Neural cell (in vitro differentiated cells): Measurements from ENCODE around the gene ATP6V1B1. TPM values are rescaled to one million over a fixed set of nuclear protein-coding genes. Genes with fewer than 3 reads are reported as not detected.

Source experiments
- H2AFZ ChIP-seq: fragments of 200-600, 300-800 bp; sonication (generic), shearing (Covaris generic); 2 replicates; pipeline ENCODE4 v1.6.0; 2014; ENCODE audit warnings: low read depth, mild to moderate bottlenecking, antibody characterized with exemption, low read length, moderate library complexity
- H3F3A ChIP-seq: fragments of 200-600 bp; shearing (Covaris generic); 2 replicates; pipeline ENCODE4 v1.6.1; 2016; ENCODE audit warnings: mild to moderate bottlenecking, moderate library complexity, mixed read lengths, antibody characterized with exemption, low read length; ENCODE audit not compliant: insufficient read depth, poor library complexity, severe bottlenecking
- H3K27ac ChIP-seq: fragments of 200-600, 300-800 bp; sonication (generic), shearing (Covaris generic); 2 replicates; pipeline ENCODE4 v1.5.1; 2014; ENCODE audit warnings: mild to moderate bottlenecking, low read length, moderate library complexity
- H3K27me3 ChIP-seq: fragments of 300-800, 200-600 bp; sonication (generic), shearing (Covaris generic); 2 replicates; pipeline ENCODE4 v1.6.0; 2014; ENCODE audit warnings: mild to moderate bottlenecking, low read depth, low read length, moderate library complexity; ENCODE audit not compliant: insufficient read depth
- H3K36me3 ChIP-seq: fragments of 300-800, 200-600 bp; sonication (generic), shearing (Covaris generic); 2 replicates; pipeline ENCODE4 v1.5.1; 2014; ENCODE audit warnings: mild to moderate bottlenecking, antibody characterized with exemption, low read length, moderate library complexity; ENCODE audit not compliant: insufficient read depth
- H3K4me2 ChIP-seq: fragments of 300-800, 200-600 bp; sonication (generic), shearing (Covaris generic); 2 replicates; pipeline ENCODE4 v1.6.0; 2014; ENCODE audit warnings: mild to moderate bottlenecking, low read length
- H3K4me3 ChIP-seq: fragments of 300-800, 200-600 bp; sonication (generic), shearing (Covaris generic); 2 replicates; pipeline ENCODE4 v1.5.1; 2014; ENCODE audit warnings: mild to moderate bottlenecking, low read length, moderate library complexity
- H3K79me2 ChIP-seq: fragments of 200-600 bp; shearing (Covaris generic); replicated peaks from 2 replicates; pipeline ENCODE4 v1.6.0; 2014; ENCODE audit warnings: mild to moderate bottlenecking, low read length, moderate library complexity; ENCODE audit not compliant: insufficient read depth
- H3K9ac ChIP-seq: fragments of 300-800, 200-600 bp; sonication (generic), shearing (Covaris generic); 2 replicates; pipeline ENCODE4 v1.6.1; 2016; ENCODE audit warnings: mild to moderate bottlenecking, low read length, mixed read lengths
- H3K9me2 ChIP-seq: fragments of 200-600 bp; shearing (Covaris generic); 2 replicates; pipeline ENCODE4 v1.6.1; 2016; ENCODE audit warnings: mild to moderate bottlenecking, low read length, mixed read lengths; ENCODE audit not compliant: insufficient read depth
- H3K9me3 ChIP-seq: fragments of 200-600, 300-800 bp; sonication (generic), shearing (Covaris generic); 2 replicates; pipeline ENCODE4 v1.6.1; 2016; ENCODE audit warnings: mild to moderate bottlenecking, mixed run types, low read length, moderate library complexity, mixed read lengths
- H4K20me1 ChIP-seq: fragments of 200-600 bp; shearing (Covaris generic); 2 replicates; pipeline ENCODE4 v1.6.1; 2016; ENCODE audit warnings: mild to moderate bottlenecking, mixed run types; ENCODE audit not compliant: insufficient read depth
- EP300 ChIP-seq: fragments of 450-650 bp; conservative IDR thresholded peaks from 2 replicates; pipeline ENCODE4 v1.6.1; 2014; ENCODE audit warnings: antibody characterized with exemption, mild to moderate bottlenecking, moderate library complexity; ENCODE audit not compliant: poor library complexity, severe bottlenecking
- EZH2 ChIP-seq: fragments of 200-600, 300-800 bp; shearing (Covaris generic), sonication (generic); IDR thresholded peaks from 2 replicates; pipeline ENCODE4 v1.6.1; 2014; ENCODE audit warnings: antibody characterized with exemption, low read length, borderline replicate concordance, mild to moderate bottlenecking; ENCODE audit not compliant: insufficient read depth, poor library complexity, severe bottlenecking
- MXI1 ChIP-seq: fragments of 450-650 bp; conservative IDR thresholded peaks from 2 replicates; pipeline ENCODE4 v1.6.1; 2014; ENCODE audit warnings: antibody characterized with exemption, mild to moderate bottlenecking; ENCODE audit not compliant: poor library complexity, severe bottlenecking
- POLR2AphosphoS5 ChIP-seq: IDR thresholded peaks from 2 replicates; pipeline ENCODE4 v1.6.1; 2012
- RAD21 ChIP-seq: fragments of 450-650 bp; conservative IDR thresholded peaks from 2 replicates; pipeline ENCODE4 v1.6.1; 2014; ENCODE audit warnings: antibody characterized with exemption, mild to moderate bottlenecking, moderate library complexity
- SMC3 ChIP-seq: fragments of 450-650 bp; conservative IDR thresholded peaks from 2 replicates; pipeline ENCODE4 v1.6.1; 2014; ENCODE audit warnings: antibody characterized with exemption, mild to moderate bottlenecking, moderate library complexity; ENCODE audit not compliant: poor library complexity
- TAF1 ChIP-seq: IDR thresholded peaks from 2 replicates; pipeline ENCODE4 v1.6.1; 2012; ENCODE audit warnings: low read depth
- polyA plus RNA-seq: library from polyadenylated mRNA; depleted of rRNA; stranded (reverse); fragments of >200 nt; gene quantifications from 2 replicates; pipeline ENCODE4 v1.2.3, GENCODE V29; 2014
- TF ChIP-seq, protein P1 (sequence below): fragments of 450-650 bp; IDR thresholded peaks from 2 replicates; pipeline ENCODE4 v1.5.1; 2014; ENCODE audit warnings: antibody characterized with exemption, mild to moderate bottlenecking, moderate library complexity; ENCODE audit not compliant: poor library complexity, severe bottlenecking
- TF ChIP-seq, protein P2 (sequence below): IDR thresholded peaks from 2 replicates; pipeline ENCODE4 v1.6.1; 2012; ENCODE audit warnings: borderline replicate concordance

ATP6V1B1 gene
- polyA plus RNA-seq, 1 donor from 2014 or later, result 0.12 TPM

DNA sequence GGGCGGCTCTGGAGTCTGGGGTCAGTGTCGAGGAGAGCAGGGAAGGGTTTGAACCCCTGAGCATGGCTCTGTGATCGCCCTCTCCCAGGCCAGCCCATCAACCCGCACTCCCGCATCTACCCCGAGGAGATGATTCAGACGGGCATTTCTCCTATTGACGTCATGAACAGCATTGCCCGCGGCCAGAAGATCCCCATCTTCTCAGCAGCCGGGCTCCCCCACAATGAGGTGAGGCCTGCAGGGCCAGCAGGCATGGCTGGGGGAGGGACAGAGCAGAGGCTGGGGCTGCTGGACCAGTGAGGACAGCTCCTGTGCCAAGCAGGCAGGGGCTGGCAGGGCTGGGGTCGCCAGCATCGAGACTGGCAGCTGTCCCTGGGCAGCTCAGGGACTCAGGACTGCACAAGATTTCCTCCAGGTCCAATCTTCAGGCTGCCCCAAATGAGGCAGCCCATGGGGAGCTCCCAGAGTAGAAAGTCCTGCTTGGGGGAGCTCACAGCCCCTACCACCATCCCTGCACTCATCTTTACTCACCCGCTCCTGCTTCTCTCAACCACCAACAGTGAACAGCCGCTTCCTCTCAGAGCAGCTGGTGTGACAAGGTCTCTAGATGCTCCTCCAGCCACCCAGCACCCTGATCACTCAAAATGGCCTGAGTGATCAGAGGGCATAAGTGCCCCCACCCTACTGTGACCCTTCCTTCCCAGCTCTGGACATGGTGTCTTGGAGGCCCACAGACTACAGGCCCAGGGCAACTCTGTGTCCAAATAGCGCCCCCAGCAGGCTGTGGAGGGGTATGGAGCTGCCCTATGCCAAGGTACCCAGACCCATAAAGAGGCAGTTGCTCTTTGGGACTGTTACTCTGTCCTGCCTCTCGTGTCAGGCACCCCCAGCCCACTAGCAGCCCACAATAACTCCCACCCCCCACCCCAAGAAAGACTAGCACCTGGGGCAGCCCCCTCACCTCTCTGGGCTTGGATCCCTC is 24.4 kb downstream of the ATP6V1B1 start:
- Histone ChIP-seq H3K27ac (no peak overlapping the region), H3F3A (no peaks in the 10 kb centered on the region), H3K4me2 (no peak overlapping the region), H3K4me3 (no peak overlapping the region), H3K9me2 (no peaks in the 10 kb centered on the region), H3K9ac (no peak overlapping the region), H4K20me1 (no peaks in the 10 kb centered on the region), H3K36me3 (no peaks in the 10 kb centered on the region), H3K9me3 (no peaks in the 10 kb centered on the region), H3K27me3 (peaks cover 20% of the 10 kb centered on the region), H3K79me2 (no peaks in the 10 kb centered on the region), H2AFZ (no peak overlapping the region)
- TF ChIP-seq, protein P1, sequence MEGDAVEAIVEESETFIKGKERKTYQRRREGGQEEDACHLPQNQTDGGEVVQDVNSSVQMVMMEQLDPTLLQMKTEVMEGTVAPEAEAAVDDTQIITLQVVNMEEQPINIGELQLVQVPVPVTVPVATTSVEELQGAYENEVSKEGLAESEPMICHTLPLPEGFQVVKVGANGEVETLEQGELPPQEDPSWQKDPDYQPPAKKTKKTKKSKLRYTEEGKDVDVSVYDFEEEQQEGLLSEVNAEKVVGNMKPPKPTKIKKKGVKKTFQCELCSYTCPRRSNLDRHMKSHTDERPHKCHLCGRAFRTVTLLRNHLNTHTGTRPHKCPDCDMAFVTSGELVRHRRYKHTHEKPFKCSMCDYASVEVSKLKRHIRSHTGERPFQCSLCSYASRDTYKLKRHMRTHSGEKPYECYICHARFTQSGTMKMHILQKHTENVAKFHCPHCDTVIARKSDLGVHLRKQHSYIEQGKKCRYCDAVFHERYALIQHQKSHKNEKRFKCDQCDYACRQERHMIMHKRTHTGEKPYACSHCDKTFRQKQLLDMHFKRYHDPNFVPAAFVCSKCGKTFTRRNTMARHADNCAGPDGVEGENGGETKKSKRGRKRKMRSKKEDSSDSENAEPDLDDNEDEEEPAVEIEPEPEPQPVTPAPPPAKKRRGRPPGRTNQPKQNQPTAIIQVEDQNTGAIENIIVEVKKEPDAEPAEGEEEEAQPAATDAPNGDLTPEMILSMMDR, result no peak
- no peak for TF ChIP-seq POLR2AphosphoS5
- TF ChIP-seq EP300, result no peak
- TF ChIP-seq EZH2, result no peak
- no peak for TF ChIP-seq SMC3
- TF ChIP-seq, protein P2, sequence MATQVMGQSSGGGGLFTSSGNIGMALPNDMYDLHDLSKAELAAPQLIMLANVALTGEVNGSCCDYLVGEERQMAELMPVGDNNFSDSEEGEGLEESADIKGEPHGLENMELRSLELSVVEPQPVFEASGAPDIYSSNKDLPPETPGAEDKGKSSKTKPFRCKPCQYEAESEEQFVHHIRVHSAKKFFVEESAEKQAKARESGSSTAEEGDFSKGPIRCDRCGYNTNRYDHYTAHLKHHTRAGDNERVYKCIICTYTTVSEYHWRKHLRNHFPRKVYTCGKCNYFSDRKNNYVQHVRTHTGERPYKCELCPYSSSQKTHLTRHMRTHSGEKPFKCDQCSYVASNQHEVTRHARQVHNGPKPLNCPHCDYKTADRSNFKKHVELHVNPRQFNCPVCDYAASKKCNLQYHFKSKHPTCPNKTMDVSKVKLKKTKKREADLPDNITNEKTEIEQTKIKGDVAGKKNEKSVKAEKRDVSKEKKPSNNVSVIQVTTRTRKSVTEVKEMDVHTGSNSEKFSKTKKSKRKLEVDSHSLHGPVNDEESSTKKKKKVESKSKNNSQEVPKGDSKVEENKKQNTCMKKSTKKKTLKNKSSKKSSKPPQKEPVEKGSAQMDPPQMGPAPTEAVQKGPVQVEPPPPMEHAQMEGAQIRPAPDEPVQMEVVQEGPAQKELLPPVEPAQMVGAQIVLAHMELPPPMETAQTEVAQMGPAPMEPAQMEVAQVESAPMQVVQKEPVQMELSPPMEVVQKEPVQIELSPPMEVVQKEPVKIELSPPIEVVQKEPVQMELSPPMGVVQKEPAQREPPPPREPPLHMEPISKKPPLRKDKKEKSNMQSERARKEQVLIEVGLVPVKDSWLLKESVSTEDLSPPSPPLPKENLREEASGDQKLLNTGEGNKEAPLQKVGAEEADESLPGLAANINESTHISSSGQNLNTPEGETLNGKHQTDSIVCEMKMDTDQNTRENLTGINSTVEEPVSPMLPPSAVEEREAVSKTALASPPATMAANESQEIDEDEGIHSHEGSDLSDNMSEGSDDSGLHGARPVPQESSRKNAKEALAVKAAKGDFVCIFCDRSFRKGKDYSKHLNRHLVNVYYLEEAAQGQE, result no peak
- TF ChIP-seq TAF1, result no peak
- TF ChIP-seq MXI1, result no peak
- TF ChIP-seq RAD21, result no peak

DNA sequence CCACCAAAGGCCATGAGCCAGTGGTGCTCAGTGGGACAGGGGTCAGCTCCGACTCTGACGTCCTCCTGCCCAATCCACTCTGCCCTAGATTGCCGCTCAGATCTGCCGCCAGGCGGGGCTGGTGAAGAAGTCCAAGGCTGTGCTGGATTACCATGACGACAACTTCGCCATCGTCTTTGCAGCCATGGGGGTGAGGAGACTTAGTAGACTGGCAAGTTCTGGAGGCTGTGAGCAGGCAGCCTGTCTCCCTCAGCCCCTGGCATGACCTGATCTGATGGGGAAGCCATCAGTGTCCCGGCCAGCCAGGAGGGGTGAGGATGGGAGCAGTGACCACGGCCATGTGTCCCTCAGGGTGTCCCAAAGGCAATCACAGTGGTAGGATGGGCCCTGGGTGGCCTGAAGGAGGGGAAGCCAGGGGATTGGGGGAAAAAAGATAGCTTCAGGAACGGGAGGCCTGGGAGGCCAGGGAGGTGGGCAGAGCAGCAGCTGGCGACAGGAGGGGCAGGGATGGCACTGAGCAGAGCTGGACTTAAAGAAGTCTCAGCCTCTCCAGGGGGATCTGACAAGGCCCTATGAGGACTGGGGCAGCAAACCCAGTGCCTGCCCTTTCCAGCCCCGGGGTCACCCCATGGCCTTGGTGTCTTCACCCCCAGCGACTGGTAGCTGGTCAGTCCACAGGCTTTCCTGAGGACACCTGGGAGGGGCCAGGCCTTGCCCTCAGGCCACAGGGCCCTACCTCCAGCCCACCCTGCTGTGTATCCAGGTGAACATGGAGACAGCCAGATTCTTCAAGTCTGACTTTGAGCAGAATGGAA is 25.3 kb downstream of the ATP6V1B1 start:
- Histone ChIP-seq H3K9me3 (no peaks in the 10 kb centered on the region), H3K79me2 (no peaks in the 10 kb centered on the region), H3K36me3 (no peaks in the 10 kb centered on the region), H3K27me3 (peaks cover 29% of the 10 kb centered on the region), H3K27ac (no peak overlapping the region), H3K4me2 (no peak overlapping the region), H3K4me3 (no peak overlapping the region), H3K9me2 (no peaks in the 10 kb centered on the region), H4K20me1 (no peaks in the 10 kb centered on the region), H2AFZ (no peak overlapping the region), H3F3A (no peaks in the 10 kb centered on the region), H3K9ac (no peak overlapping the region)
- TF ChIP-seq, protein P2, result no peak
- TF ChIP-seq SMC3, result no peak
- no peak for TF ChIP-seq MXI1
- no peak for TF ChIP-seq TAF1
- TF ChIP-seq, protein P1, result no peak
- TF ChIP-seq RAD21, result no peak
- no peak for TF ChIP-seq EP300
- no peak for TF ChIP-seq POLR2AphosphoS5
- TF ChIP-seq EZH2, result no peak
